Endodermal cell (in vitro differentiated cells): ENCODE data around the gene ADCK2. TPM values are rescaled to one million over a fixed set of nuclear protein-coding genes. Genes with fewer than 3 reads are reported as not detected.

Experiments
- DNase-seq: peaks from one replicate; pipeline ENCODE4 v3.0.0-alpha.2; 2017
- H3K27ac ChIP-seq: 2 replicates; pipeline ENCODE4 v1.5.1; 2013; ENCODE audit warnings: mild to moderate bottlenecking, low read depth, low read length, moderate library complexity
- H3K27me3 ChIP-seq: 2 replicates; pipeline ENCODE4 v1.6.1; 2013; ENCODE audit warnings: mild to moderate bottlenecking, low read length, moderate library complexity; ENCODE audit not compliant: insufficient read depth, control insufficient read depth, poor library complexity, severe bottlenecking
- H3K36me3 ChIP-seq: 2 replicates; pipeline ENCODE4 v1.7.0; 2013; ENCODE audit warnings: mild to moderate bottlenecking, low read length, moderate library complexity; ENCODE audit not compliant: control insufficient read depth, insufficient read depth
- H3K4me1 ChIP-seq: one replicate; pipeline ENCODE4 v1.7.0; 2013; ENCODE audit warnings: low read length; ENCODE audit not compliant: control insufficient read depth, insufficient read depth
- H3K4me3 ChIP-seq: 2 replicates; pipeline ENCODE4 v1.5.1; 2013; ENCODE audit warnings: mild to moderate bottlenecking, low read length, moderate library complexity
- H3K9ac ChIP-seq: 2 replicates; pipeline ENCODE4 v1.6.1; 2013; ENCODE audit warnings: mild to moderate bottlenecking, low read length, moderate library complexity; ENCODE audit not compliant: poor library complexity, severe bottlenecking; ENCODE audit errors: extremely low read depth
- H3K9me3 ChIP-seq: 2 replicates; pipeline ENCODE4 v1.6.1; 2013; ENCODE audit warnings: mild to moderate bottlenecking, low read length, moderate library complexity; ENCODE audit not compliant: control insufficient read depth
- H3K27ac Mint-ChIP-seq: 2 replicates; pipeline ENCODE4 v1.8.0; 2020; ENCODE audit warnings: mixed read lengths
- H3K27me3 Mint-ChIP-seq: 2 replicates; pipeline ENCODE4 v1.8.0; 2021; ENCODE audit warnings: mild to moderate bottlenecking, mixed read lengths; ENCODE audit not compliant: insufficient read depth
- H3K36me3 Mint-ChIP-seq: 2 replicates; pipeline ENCODE4 v1.8.0; 2020; ENCODE audit warnings: low read depth, mixed read lengths
- H3K4me1 Mint-ChIP-seq: 2 replicates; pipeline ENCODE4 v1.8.0; 2020; ENCODE audit warnings: mixed read lengths
- H3K4me3 Mint-ChIP-seq: 2 replicates; pipeline ENCODE4 v1.8.0; 2020; ENCODE audit warnings: mild to moderate bottlenecking, moderate library complexity, mixed read lengths
- H3K9me3 Mint-ChIP-seq: 2 replicates; pipeline ENCODE4 v1.8.0; 2020; ENCODE audit warnings: mild to moderate bottlenecking, mixed read lengths
- WGBS, 2 experiments: methylation state at CpG; one replicate each; pipeline versions ENCODE4 v1.1.5 to v1.1.7; 2013; ENCODE audit warnings: missing lambda C conversion rate in 2 of 2, mixed read lengths in 1 of 2; ENCODE audit not compliant: insufficient coverage in 1 of 2, insufficient read length in 1 of 2; 5-methylcytosine and 5-hydroxymethylcytosine counted together
- total RNA-seq, 2 donors: library from RNA; stranded (reverse); fragmentation: NEBNext Ultra II Directional in 1 of 2; extraction: Animal tissue kit (Norgen Biotek cat#: 25700) in 1 of 2; gene quantifications; 2 replicates in 1 of 2; 3 replicates in 1 of 2; pipeline ENCODE4 v1.2.1, GENCODE V29; 2021
- TF ChIP-seq, protein P1 (sequence below): fragments of 200-600 bp; sonication (generic); conservative IDR thresholded peaks from 2 replicates; pipeline ENCODE4 v1.5.0; 2021; ENCODE audit warnings: antibody characterized with exemption, mild to moderate bottlenecking

The ADCK2 gene
- total RNA-seq, 2 donors from 2014 or later, result 13.5 to 17.8 TPM

DNA sequence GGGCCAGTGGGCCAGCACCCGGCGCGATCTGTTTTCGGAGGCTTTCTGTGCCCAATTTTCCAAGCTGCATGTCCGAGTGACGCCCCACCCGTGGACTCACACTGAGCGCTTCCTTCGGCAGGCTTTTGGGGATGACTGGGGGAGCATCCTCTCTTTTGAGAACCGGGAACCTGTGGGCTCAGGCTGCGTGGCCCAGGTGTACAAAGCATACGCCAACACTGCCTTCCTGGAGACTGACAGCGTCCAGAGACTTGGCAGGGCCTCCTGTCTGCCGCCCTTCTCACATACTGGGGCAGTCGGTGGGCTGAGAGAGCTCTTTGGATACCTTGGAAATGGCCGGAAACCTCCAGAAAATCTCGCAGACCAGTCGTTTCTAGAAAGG lies 1.0 kb downstream of the ADCK2 start:
- no peak for DNase-seq
- WGBS, 2 experiments, result 69 to 78% methylated on average over 18 of the region's 18 CpGs
- no peak overlapping the region for H3K9ac ChIP-seq
- peaks cover 3% of the 10 kb centered on the region for H3K36me3 Mint-ChIP-seq
- H3K9me3 Mint-ChIP-seq, result no peaks in the 10 kb centered on the region
- H3K27ac Mint-ChIP-seq, result no peak overlapping the region
- no peaks in the 10 kb centered on the region for H3K36me3 ChIP-seq
- TF ChIP-seq, protein P1, sequence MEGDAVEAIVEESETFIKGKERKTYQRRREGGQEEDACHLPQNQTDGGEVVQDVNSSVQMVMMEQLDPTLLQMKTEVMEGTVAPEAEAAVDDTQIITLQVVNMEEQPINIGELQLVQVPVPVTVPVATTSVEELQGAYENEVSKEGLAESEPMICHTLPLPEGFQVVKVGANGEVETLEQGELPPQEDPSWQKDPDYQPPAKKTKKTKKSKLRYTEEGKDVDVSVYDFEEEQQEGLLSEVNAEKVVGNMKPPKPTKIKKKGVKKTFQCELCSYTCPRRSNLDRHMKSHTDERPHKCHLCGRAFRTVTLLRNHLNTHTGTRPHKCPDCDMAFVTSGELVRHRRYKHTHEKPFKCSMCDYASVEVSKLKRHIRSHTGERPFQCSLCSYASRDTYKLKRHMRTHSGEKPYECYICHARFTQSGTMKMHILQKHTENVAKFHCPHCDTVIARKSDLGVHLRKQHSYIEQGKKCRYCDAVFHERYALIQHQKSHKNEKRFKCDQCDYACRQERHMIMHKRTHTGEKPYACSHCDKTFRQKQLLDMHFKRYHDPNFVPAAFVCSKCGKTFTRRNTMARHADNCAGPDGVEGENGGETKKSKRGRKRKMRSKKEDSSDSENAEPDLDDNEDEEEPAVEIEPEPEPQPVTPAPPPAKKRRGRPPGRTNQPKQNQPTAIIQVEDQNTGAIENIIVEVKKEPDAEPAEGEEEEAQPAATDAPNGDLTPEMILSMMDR, result no peak
- H3K9me3 ChIP-seq, result no peaks in the 10 kb centered on the region
- H3K4me3 ChIP-seq, result peak overlapping the region; percentile 80
- H3K27me3 ChIP-seq, result no peaks in the 10 kb centered on the region
- no peak overlapping the region for H3K27ac ChIP-seq
- H3K27me3 Mint-ChIP-seq, result peaks cover 4% of the 10 kb centered on the region
- H3K4me1 Mint-ChIP-seq, result peaks cover 2% of the 10 kb centered on the region
- H3K4me3 Mint-ChIP-seq, result peak overlapping the region; percentile 62
- H3K4me1 ChIP-seq, result peaks cover 2% of the 10 kb centered on the region

GRCh38 chr7:140674356-140674800 lies 1.6 kb downstream of the ADCK2 start:
- no peaks in the 10 kb centered on the region for H3K9me3 Mint-ChIP-seq
- no peak overlapping the region for H3K4me3 ChIP-seq
- peaks cover 2% of the 10 kb centered on the region for H3K4me1 ChIP-seq
- no peak for DNase-seq
- H3K4me1 Mint-ChIP-seq, result peaks cover 2% of the 10 kb centered on the region
- peaks cover 4% of the 10 kb centered on the region for H3K36me3 ChIP-seq
- no peak overlapping the region for H3K27ac ChIP-seq
- 94 to 96% methylated on average over 4 to 5 of the region's 5 CpGs for WGBS, 2 experiments
- H3K27ac Mint-ChIP-seq, result no peak overlapping the region
- H3K4me3 Mint-ChIP-seq, result peak overlapping the region; percentile 62
- H3K27me3 ChIP-seq, result no peaks in the 10 kb centered on the region
- peaks cover 4% of the 10 kb centered on the region for H3K27me3 Mint-ChIP-seq
- no peaks in the 10 kb centered on the region for H3K9me3 ChIP-seq
- TF ChIP-seq, protein P1, result no peak
- H3K36me3 Mint-ChIP-seq, result peaks cover 7% of the 10 kb centered on the region
- H3K9ac ChIP-seq, result no peak overlapping the region

DNA sequence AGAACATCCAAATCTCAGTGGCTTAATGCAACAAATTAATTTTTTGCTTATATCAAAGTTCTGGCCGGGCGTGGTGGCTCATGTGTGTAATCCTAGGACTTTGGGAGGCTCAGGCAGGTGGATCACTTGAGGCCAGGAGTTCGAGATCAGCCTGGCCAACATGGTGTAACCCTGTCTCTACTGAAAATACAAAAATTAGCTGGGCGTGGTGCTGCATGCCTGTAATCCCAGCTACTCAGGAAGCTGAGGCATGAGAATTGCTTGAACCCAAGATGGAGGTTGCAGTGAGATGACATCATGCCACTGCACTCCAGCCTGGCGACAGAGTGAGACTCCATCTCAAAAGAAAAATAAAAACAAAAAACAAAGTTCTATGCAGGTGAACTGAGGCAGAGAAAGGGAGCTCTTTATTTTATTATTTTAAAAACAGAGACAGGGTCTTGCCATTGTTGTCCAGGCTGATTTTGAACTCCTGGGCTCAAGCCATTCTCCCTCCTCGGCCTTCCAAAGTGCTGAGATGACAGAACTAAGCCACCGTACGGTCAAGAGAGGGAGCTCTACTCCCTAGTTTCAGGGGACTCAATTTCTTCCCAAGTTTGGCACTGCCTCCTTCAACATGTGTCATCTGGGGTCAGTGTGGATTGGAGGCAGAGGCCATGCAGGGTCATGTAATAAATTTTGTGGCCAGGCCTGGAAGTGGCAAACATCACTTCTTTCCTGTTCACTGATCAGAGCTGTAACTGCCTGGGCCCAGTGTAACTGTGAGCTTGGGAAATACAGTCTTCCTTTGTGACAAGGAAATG lies 2.4 kb downstream of the ADCK2 start:
- no peak overlapping the region for H3K4me3 Mint-ChIP-seq
- WGBS, 2 experiments, result 75 to 81% methylated on average over 5 to 8 of the region's 8 CpGs
- H3K27ac Mint-ChIP-seq, result no peak overlapping the region
- Histone ChIP-seq H3K9ac (no peak overlapping the region), H3K4me3 (no peak overlapping the region), H3K27ac (no peak overlapping the region), H3K27me3 (no peaks in the 10 kb centered on the region), H3K4me1 (peaks cover 2% of the 10 kb centered on the region), H3K9me3 (no peaks in the 10 kb centered on the region), H3K36me3 (peaks cover 5% of the 10 kb centered on the region)
- H3K4me1 Mint-ChIP-seq, result peaks cover 2% of the 10 kb centered on the region
- H3K27me3 Mint-ChIP-seq, result peaks cover 4% of the 10 kb centered on the region
- no peaks in the 10 kb centered on the region for H3K9me3 Mint-ChIP-seq
- peaks cover 10% of the 10 kb centered on the region for H3K36me3 Mint-ChIP-seq
- peak; percentile 74 for DNase-seq
- TF ChIP-seq, protein P1, result peak; percentile 75
